ENCODE measurements around the gene IFITM2. TPM values are rescaled to one million over a fixed set of nuclear protein-coding genes. Genes with fewer than 3 reads are reported as not detected.
"Not testable (repeated sequence)": the region's sequence is repeated elsewhere in the genome, so short reads cannot be mapped to it uniquely, and the experiment has no call there.

Gene IFITM2
- polyA plus RNA-seq (ENCODE audit: insufficient read length in 4 of 4), result 100 to 1,000 TPM; 157 to 239 (median 215) TPM

- peak in 1 of 4 donors; percentile 83 for DNase-seq (ENCODE audit: low read depth in 4 of 4, low spot score in 3 of 4)
Observed at GRCh38 chr11:307766-308708, at the start of gene IFITM2. Gene IFITM2, plus strand, starts transcription at chr11:307816. Its CDS starts 377 bp downstream, at chr11:308193.

- DNase-seq (ENCODE audit: low read depth in 4 of 4, low spot score in 3 of 4), result no peak
Observed at GRCh38 chr11:259413-259812, 48.2 kb upstream of the IFITM2 start.

- DNase-seq (ENCODE audit: low read depth in 4 of 4, low spot score in 3 of 4), result no peak
Observed at GRCh38 chr11:261624-262023, 46.0 kb upstream of the IFITM2 start.

- DNase-seq (ENCODE audit: low read depth in 4 of 4, low spot score in 3 of 4), result no peak
Observed at GRCh38 chr11:266676-267439, 40.8 kb upstream of the IFITM2 start.

GRCh38 chr11:267491-267994 lies 40.1 kb upstream of the IFITM2 start:
- DNase-seq (ENCODE audit: low read depth in 4 of 4, low spot score in 3 of 4), result no peak

GRCh38 chr11:268716-269145 lies 38.9 kb upstream of the IFITM2 start:
- DNase-seq (ENCODE audit: low read depth in 4 of 4, low spot score in 3 of 4), result not testable (repeated sequence)

GRCh38 chr11:269146-269890 lies 38.3 kb upstream of the IFITM2 start:
- DNase-seq (ENCODE audit: low read depth in 4 of 4, low spot score in 3 of 4), result no peak

- no peak for DNase-seq (ENCODE audit: low read depth in 4 of 4, low spot score in 3 of 4)
Observed at GRCh38 chr11:270451-271318, 36.9 kb upstream of the IFITM2 start.

- DNase-seq (ENCODE audit: low read depth in 4 of 4, low spot score in 3 of 4), result no peak
Observed at GRCh38 chr11:271319-271715, 36.3 kb upstream of the IFITM2 start.

- no peak for DNase-seq (ENCODE audit: low read depth in 4 of 4, low spot score in 3 of 4)
Observed at GRCh38 chr11:272195-272930, 35.3 kb upstream of the IFITM2 start.

GRCh38 chr11:272931-273198 lies 34.8 kb upstream of the IFITM2 start:
- no peak for DNase-seq (ENCODE audit: low read depth in 4 of 4, low spot score in 3 of 4)

- no peak for DNase-seq (ENCODE audit: low read depth in 4 of 4, low spot score in 3 of 4)
Observed at GRCh38 chr11:276219-276618, 31.4 kb upstream of the IFITM2 start.

GRCh38 chr11:278001-278951 lies 29.3 kb upstream of the IFITM2 start, which contains the start of gene NLRP6:
Gene NLRP6, plus strand, starts transcription at chr11:278407. Its CDS starts 163 bp downstream, at chr11:278570.
- no peak for DNase-seq (ENCODE audit: low read depth in 4 of 4, low spot score in 3 of 4)

- DNase-seq (ENCODE audit: low read depth in 4 of 4, low spot score in 3 of 4), result no peak
Observed at GRCh38 chr11:279040-279965, 28.3 kb upstream of the IFITM2 start.

- DNase-seq (ENCODE audit: low read depth in 4 of 4, low spot score in 3 of 4), result no peak
Observed at GRCh38 chr11:279966-280705, 27.5 kb upstream of the IFITM2 start.

Data from left renal pelvis (tissue), 4 donors.